Myocyte (in vitro differentiated cells): ENCODE results near the gene SOCS2. TPM values are rescaled to one million over a fixed set of nuclear protein-coding genes. Genes with fewer than 3 reads are reported as not detected.
"Not testable (repeated sequence)": the region's sequence is repeated elsewhere in the genome, so short reads cannot be mapped to it uniquely, and the experiment has no call there.

ENCODE experiments used
- DNase-seq: peaks from one replicate; pipeline ENCODE4 v3.0.0-alpha.2; 2012; ENCODE audit warnings: low read depth
- total RNA-seq: library from RNA; depleted of rRNA; stranded (reverse); fragments of >200 nt; gene quantifications from 2 replicates; pipeline ENCODE4 v1.2.3, GENCODE V29; 2014

Gene SOCS2
- total RNA-seq, 1 donor from 2014 or later, result 3.7 TPM

DNA sequence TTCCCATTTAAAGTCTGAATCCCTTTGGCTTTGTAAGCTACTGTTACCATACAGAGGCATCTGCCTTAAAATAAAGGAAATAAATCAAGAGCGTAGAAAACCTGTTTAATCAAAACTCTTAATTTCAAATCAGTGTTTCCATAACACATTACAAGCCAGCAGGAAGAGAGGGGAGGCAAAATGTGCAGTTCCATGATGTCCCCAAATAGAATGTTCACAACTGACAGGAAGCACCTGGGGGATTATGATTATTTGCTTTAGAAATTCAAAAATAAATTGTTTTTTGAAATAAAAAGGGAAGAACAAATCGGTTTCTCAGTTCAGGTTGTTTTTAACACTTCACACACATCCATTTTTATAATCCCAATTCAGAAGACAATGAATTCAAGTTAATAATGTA is 21.4 kb downstream of the SOCS2 start:
- DNase-seq, result no peak

DNA sequence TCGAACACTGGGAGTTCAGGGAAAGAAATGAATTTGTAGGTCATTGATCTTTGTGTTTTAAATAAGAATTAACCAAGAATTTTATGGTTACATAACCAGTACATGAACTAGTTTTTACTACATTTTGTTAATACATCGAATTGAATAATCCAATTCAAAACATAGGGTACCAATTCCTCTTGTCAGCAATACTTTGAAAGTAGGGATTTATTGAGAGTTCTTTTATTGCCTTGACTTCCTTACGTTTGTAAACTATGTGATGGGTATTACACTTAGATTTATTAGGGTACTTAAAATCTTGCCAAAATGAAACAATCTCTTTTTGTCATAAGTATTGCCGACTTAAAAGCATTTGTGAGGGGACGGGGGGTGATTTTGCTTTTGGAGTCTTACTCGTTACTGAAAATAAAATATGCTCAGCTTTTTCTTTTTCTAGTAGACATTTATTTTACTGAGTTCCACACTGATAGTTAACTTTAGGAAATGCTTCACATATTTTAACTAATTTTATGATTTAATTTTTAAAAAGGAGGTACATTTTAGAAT is 22.4 kb downstream of the SOCS2 start:
- no peak for DNase-seq

DNA sequence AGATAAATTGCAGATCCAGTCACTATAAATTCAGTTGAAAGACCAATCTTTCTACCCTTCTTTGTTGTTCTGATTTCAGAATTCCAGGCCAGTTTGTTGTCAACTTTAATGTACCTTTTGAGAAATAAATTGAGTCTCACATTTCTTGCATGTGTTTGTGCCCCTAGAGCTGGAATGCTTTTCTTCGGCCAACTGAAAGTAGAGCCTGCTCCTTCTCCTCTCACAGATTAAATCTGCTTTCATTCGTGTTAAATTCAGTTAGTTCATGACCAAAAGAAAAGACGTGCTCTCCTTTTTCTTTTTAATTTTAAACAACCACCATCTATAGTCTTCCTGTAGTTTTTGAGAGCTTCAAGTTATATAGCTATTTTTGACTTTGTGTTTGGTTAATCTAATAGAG is 22.9 kb downstream of the SOCS2 start:
- no peak for DNase-seq

DNA sequence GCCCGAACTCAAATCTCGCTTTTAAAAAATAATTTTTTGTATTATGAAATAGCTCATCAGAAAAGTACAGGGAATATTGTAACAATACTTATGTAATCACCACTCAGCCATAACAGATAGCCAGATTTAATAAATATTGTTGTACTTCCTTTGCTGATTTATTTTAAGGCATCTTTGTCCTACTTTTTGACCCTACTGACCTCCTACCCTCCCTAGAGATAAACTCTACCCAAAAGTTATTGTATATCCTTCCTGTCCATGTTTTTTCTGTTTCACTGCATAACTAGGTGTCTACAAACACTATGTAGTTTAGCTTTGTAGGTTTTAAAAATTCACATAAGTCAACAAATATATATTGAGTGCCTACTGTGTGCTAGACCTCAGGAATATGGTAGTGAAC is 25.1 kb downstream of the SOCS2 start:
- DNase-seq, result no peak

DNA sequence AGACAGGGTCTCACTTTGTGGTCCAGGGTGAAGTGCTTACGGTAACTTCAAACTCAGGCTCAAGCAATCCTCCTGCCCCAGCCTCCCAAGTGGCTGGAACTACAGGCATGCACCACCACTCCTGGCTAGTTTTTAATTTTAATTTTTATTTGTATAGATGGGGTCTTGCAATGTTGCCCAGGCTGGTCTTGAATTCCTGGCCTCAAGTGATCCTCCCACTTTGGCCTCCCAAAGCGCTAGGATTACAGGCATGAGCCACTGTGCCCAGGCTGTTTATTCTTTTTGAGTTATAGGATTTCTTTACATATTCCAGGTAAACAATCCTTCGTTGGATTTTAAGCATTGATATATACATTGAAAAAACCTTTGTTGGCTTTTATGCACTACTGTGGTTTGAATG is 26.7 kb downstream of the SOCS2 start:
- no peak for DNase-seq

DNA sequence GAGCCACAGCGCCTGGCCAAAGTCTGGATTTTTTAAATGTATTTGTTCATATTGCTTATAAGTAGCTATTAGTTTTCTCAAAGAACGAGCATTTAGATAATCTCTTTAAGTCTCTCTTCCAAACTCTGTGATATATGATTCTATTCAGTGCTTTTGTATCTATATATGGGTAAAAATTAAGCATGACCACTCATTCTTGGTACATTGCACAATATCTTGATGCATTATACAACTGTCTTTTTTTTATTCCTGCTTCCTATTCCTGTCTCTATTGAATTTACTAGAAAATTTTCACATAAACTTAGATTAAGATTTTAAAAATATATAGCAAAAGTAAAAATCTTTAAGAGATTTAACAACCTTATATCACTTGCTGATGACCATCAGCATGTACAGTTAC is 29.1 kb downstream of the SOCS2 start:
- no peak for DNase-seq

DNA sequence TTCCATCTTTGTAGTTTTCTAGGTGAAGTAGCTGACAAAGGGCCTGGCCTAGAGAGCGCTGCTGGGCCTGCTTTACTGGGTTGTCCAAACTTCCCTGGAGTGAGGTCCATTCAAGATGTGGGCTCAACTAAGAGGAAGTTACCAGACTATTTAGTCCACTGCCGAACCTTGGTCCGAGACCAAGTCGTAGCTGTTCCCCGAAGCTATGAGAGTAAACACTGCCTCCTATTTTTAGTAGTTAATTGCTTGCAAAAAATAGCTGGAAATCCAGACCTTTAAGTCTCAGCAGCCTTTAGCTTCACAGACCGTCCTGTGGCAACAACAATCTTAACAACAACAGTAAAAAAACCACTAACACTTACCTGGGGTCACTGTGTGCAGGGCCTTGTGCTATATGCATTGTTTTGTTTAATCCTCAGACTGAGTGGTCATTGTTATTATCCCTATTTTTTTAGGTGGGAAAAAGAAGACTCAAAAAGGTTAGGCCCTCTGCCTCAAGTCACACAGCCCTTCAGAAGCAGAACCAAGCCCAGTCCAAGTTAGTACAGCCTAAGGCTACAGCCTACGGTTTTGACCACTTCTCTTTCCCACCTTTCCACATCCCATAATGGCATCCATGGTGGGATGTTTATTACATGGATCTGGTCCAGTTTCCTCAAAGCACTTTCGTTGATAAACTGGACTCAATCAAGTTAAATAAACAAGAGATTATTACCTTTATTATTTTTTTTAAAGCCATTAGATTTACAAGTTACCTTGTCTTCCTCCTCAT is 30.6 kb downstream of the SOCS2 start:
- no peak for DNase-seq

DNA sequence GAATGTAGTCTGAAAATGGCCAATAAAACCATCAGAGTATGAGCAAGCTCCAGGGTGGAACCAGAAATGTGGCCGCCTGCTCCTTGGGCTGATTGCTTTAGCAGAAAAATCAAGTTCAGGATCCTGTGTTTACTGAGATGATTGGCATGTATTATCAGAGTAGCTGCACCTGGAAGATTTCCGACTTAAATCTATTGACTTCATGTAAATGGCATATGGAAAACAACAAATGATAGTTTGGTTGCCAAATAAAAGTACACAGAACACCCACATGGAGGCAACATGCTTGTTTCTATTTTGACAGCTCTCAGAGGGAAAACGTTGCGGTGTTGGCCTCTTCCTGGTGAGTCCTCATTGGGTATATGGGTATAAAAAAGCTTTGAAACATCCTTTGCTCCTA is 31.3 kb downstream of the SOCS2 start:
- no peak for DNase-seq

DNA sequence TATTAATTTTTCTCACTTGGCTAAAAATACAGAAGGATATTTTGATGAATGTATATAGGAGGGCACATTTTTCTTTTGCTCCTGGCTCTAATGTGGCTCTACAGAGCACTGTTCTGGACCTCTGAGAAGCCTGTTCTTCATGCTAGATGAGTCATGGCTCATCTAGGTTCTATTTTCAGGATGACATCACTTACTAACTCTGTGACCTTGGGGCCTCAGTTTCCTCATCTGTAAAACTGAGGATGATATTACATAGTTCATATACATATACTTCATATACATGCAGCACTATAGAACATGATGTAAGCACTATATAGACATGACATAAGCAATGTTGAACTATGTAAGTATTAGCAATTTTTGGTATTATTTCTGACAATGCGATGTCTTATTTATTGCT is 35.8 kb downstream of the SOCS2 start:
- no peak for DNase-seq

DNA sequence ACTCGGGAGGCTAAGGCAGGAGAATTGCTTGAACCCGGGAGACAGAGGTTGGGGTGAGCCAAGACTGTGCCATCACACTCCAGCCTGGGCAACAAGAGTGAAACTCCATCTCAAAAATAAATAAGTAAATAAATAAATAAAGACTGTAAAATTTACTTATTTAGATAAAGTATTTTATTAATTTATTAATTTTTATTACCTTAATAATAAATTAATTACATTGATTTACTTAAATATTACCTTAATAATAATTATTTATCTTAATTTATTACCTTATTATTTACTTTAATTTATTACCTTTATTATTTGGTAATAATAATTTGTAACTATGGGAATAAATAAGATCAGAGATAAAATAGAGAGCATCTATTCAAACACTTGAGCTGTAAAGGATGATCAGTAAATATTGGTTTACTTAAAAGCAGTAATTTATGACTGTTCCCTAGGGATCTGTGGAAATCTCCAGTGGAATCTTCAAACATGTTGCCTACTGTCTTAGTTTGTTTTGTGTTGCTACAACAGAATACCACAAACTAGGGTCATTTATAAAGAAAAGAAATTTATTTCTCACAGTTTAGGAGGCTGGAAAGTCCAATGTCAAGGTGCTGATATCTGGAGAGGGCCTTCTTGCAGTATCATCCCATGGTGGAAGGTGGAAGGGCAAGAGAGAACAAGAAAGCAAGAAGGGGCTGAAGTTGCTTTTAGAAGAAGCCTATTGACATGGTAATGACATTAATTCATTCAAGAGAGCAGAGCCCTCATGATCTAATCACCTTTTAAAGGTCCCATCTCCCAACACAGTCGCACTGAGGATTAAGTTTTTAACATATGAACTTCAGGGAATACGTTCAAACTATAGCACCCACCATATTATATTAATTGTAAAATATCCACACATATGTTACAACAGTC is 37.1 kb downstream of the SOCS2 start:
- no peak for DNase-seq

DNA sequence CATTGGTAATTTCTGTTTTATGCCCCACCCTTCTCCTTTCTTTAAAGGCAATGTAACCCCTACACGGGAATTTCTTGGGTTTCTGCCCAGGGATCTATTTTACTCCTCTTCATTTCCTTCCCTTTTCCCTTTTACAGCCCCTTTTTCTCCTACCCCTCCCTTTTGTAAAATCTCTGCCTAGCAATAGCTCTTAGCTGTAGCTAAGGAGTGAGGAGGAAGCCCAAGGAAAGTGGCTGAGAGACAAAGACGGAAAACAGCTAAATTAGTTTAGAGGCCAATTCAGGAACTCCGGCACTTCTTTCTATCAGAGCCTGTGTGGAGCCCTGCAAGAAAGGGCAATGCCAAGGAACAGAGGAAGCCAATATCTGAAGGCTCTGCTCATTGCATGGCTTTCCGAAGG is 40.3 kb downstream of the SOCS2 start:
- no peak for DNase-seq

DNA sequence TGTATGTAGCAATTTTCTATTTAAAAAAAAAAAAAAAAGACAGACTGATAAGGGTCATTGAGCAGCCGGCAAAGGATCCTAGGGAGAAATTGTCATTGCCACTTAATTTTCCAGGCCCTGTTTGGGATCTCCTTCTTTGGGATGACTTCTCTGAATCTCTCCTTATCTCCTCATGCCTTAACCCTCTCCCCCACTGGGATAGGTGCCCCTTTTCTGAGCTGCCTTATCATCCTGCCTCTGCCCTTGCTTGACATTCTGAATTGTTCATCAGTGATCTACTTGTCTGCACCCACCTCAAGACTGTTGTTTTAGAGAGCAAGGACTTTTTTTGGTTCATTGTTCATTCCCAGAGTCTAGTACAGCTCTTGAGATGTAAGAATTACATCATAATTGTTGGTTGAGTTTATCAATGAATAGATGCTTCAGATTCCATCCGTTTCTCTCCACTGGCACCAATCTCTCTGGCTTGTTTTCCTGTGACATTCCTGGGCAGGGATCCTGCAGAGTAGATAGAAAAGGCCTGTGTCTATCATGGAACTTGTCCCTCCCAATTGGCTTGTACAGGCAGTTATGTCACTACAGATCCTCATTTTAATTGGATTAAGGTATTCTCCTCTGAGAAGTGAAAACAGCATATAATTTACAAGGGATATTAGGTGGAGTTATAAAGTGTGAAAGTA is 42.6 kb downstream of the SOCS2 start:
- DNase-seq, result no peak

DNA sequence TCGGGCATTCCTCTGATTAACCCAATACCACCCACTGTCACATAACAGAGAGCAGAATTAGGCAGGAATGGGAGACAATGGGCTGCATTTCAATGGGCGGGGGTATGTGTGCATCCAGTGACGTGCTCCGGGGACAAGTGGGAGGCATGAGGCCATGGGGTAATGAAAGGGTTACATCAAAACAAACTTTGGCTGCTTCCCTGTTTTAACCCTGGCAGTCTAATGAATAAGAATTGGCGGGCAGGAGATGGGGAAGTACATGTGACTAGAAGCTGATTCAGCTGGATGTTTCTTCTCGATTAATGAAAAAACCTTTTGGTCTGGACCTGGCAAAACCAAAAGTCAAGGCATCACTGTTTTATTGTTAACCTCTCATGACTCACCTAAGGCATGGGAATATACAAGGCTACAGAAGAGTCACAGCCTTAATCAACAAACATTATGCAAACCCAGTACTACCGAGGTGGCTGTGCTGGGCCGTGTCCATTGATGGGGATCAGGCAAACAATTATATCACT is 44.2 kb downstream of the SOCS2 start:
- no peak for DNase-seq

DNA sequence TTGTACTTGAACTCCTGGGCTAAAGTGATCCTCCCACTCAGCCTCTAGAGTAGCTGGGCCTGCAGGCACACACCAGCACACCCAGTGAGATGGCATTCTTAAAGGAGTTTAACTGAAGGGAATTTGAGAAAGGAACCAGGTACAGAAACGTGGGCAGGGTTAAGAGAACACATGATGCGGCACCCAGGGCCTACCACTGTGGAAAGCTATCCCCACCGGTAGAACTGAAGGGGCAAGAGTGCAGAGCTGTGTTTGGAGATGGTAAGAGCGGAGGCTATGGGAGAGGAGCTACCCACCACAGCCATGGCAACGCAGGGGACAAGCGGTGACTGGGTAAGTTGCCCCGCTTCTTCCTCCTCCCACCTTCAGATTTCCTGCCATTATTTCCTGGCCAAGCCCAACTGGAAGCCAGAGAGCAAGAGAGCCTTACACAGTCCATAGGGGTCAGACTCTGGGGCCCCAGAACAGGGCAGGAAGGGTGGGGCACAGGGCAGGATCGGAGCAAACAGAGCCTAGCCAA is 46.5 kb downstream of the SOCS2 start:
- no peak for DNase-seq

DNA sequence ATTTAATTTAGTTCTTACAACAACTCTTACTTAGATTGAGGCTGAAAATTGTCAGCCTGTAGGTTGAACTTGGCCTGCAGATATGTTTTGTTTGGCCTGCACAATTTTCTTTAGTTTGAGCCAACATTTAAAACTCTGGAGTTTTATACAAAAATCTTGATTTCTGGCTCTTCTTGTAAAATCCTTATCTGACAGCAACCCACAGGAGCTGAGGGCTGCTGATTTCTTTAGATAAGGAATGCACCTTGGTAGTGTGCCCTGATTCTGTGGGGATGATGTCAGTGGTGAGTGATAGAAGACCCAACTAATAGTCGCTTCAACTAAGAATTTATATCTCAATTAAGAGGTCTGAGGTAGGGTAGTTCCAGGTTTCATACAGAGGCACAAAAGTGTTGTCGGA is 49.5 kb downstream of the SOCS2 start:
- DNase-seq, result no peak

DNA sequence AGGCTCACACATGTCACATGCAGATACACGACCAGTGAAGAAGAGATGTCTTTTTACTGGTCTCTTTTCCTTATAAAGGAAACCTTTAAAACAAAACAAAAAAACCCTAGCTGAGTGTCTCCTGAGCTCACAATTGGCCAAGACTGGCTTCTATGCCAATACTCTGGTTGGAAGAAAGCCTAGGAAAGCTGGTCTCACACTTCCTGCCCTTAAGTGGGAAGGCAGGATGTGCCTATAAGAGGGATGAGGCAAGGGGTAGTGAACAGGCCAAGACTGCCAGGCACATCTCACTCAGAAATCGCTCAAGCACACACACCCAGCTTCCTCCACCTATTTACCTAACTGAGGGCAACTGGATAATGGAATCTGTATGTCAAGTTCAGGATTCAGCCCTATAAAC is 50.0 kb downstream of the SOCS2 start:
- no peak for DNase-seq

DNA sequence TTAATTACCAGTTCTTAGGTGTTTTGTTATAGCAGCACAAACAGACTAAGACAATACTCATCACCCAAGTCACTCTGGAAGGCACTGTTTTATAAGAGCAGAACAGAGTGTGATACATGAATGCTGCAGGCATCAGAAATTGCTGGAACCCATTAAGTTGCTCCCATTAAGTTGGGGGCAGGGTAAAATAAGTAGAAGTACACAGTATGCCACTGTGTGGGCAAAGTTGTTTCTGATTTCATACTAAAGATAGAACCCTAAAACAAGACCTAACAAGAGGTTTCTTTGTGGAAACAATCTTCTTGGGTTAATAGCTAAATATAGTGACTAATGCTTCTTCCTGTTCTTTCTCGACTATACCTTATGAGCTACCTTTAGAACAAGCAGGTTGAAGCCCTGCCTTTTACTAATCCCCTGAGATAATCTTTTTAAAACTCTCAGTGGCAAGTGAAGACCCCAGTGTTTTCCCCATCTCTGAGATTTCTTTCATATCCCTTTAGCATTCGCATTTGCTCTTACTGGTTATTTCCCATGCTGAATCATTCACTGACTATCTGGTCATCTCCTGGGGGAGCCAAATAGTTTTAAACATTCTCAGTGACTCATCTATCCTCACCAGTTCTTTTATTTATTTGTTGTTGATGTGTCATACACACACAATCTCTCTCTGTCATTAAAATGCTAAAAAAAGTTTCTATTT is 52.3 kb downstream of the SOCS2 start:
- peak; percentile 92 for DNase-seq

DNA sequence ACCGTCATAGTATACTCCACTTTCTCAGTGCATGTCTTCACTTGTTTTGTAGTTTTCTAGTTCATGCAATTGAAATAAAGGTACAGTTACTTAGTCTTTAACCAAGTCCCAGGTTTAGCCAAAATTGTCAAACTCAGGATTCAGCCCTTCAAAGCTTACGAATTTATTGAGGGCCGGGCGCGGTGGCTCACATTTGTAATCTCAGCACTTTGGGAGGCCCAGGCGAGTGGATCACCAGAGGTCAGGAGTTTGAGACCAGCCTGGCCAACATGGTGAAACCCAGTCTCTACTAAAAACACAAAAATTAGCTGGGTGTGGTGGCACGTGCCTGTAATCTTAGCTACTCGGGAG is 52.8 kb downstream of the SOCS2 start:
- not testable (repeated sequence) for DNase-seq

DNA sequence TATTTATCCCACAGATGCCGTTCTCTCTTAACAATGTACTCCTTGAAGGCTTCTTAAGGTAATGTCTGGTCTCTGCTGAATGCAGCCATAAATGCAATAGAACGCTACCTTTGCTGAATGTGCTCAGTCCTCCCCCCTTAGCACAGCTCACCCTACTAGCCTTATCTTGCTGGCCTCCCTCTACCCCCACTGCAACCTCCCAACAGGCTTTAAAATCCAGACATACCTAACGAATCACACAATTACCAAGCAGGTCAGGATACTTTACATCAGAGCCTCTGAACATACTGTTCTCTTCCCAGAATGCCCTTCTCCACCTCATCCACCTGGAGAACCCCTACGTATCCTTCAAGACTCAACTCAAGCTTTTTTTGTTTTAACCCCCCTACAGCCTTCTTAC is 53.7 kb downstream of the SOCS2 start:
- no peak for DNase-seq
